HepG2 (cell line): Measurements from ENCODE around the gene VSTM4. TPM values are rescaled to one million over a fixed set of nuclear protein-coding genes. Genes with fewer than 3 reads are reported as not detected.

ENCODE experiments used
- ATAC-seq: fragments of 200-7000 bp; cut with Tn5 transposase; 3 replicates; pipeline ENCODE4 v1.9.1; 2020; ENCODE audit warnings: mild to moderate bottlenecking, moderate library complexity
- BruUV-seq: library from RNA; stranded (reverse); fragments of 400-500 nt; replicated peaks from 2 replicates; lab custom pipeline; 2021; lab: Mats Ljungman, UMichigan
- CTCF ChIA-PET: fragments of 300-600 bp; formaldehyde crosslinking; extraction: SDS; loops from one replicate; lab custom pipeline; 2021; ENCODE audit warnings: low total read pairs, inconsistent platforms, low intra/inter-chr PET ratio; lab: Yijun Ruan, JAX
- POLR2A ChIA-PET: fragments of 350-600 bp; sonication (Branson Sonifier 250); formaldehyde crosslinking; loops from one replicate; lab custom pipeline; 2020; ENCODE audit warnings: antibody characterized with exemption, inconsistent platforms; lab: Yijun Ruan, JAX
- DNase-seq: peaks from one replicate; pipeline ENCODE4 v3.0.0-alpha.2; 2015; ENCODE audit warnings: low spot score
- FAIRE-seq: peaks from 3 replicates; lab custom pipeline; 2011; peaks lifted over from hg19 to GRCh38; lab: Jason Lieb, UNC
- H2AFZ ChIP-seq: one replicate; pipeline ENCODE4 v1.6.1; 2011; ENCODE audit warnings: low read length, inconsistent platforms
- H3K27ac ChIP-seq: fragments of 300-600 bp; 3 replicates; pipeline ENCODE4 v1.8.0; 2011; ENCODE audit warnings: mixed run types, mild to moderate bottlenecking, mixed read lengths, low read length, inconsistent platforms; ENCODE audit not compliant: insufficient read depth; ENCODE audit errors: extremely low read length
- H3K27me3 ChIP-seq, 2 experiments: fragments of 200-600 bp in 1 of 2; 2 replicates in 1 of 2; 3 replicates in 1 of 2; pipeline versions ENCODE4 v1.6.0 to v1.8.0; 2011; ENCODE audit warnings: low read length in 2 of 2, mild to moderate bottlenecking in 2 of 2, moderate library complexity in 2 of 2, inconsistent platforms in 1 of 2; ENCODE audit not compliant: insufficient read depth in 2 of 2, control insufficient read depth in 1 of 2
- H3K36me3 ChIP-seq, 2 experiments: fragments of 200-600 bp in 1 of 2; replicated peaks in 1 of 2; 2 replicates in 1 of 2; 3 replicates in 1 of 2; pipeline versions ENCODE4 v1.5.1 to v1.8.0; 2011; ENCODE audit warnings: low read length in 2 of 2, inconsistent platforms in 1 of 2; ENCODE audit not compliant: insufficient read depth in 2 of 2, control insufficient read depth in 1 of 2
- H3K4me1 ChIP-seq: 2 replicates; pipeline ENCODE4 v1.5.1; 2012; ENCODE audit warnings: low read length, inconsistent platforms; ENCODE audit not compliant: insufficient read depth
- H3K4me2 ChIP-seq: 2 replicates; pipeline ENCODE4 v1.6.0; 2011; ENCODE audit warnings: low read depth, low read length, inconsistent platforms
- H3K4me3 ChIP-seq, 3 experiments: fragments of 200-600 bp in 1 of 3; sonication (generic), shearing (Covaris generic) in 1 of 3; replicated peaks in 1 of 3; 2 replicates each; pipeline ENCODE4 v1.5.1; 2011 to 2016; ENCODE audit warnings: low read length in 3 of 3, inconsistent platforms in 2 of 3, low read depth in 2 of 3, mild to moderate bottlenecking in 2 of 3, control low read depth in 1 of 3, mixed read lengths in 1 of 3; ENCODE audit not compliant: insufficient read depth in 1 of 3
- H3K79me2 ChIP-seq: one replicate; pipeline ENCODE4 v1.6.1; 2011; ENCODE audit warnings: low read length, inconsistent platforms; ENCODE audit not compliant: insufficient read depth
- H3K9ac ChIP-seq: 2 replicates; pipeline ENCODE4 v1.6.0; 2011; ENCODE audit warnings: mild to moderate bottlenecking, low read depth, low read length, inconsistent platforms; ENCODE audit not compliant: insufficient read depth
- H3K9me3 ChIP-seq: 2 replicates; pipeline ENCODE4 v1.5.1; 2012; ENCODE audit warnings: mild to moderate bottlenecking, low read length
- H4K20me1 ChIP-seq: 2 replicates; pipeline ENCODE4 v1.6.0; 2011; ENCODE audit warnings: inconsistent platforms, mild to moderate bottlenecking, low read length, moderate library complexity; ENCODE audit not compliant: insufficient read depth
- GTF3A ChIP-seq: sonication (generic); formaldehyde crosslinking; conservative IDR thresholded peaks from 2 replicates; pipeline ENCODE4 v1.4.0; 2020; ENCODE audit warnings: mild to moderate bottlenecking, missing genetic modification reagents
- KLF13 ChIP-seq: sonication (generic); formaldehyde crosslinking; IDR thresholded peaks from 2 replicates; pipeline ENCODE4 v1.4.0; 2020; ENCODE audit warnings: mild to moderate bottlenecking, missing genetic modification reagents
- NR2F1 ChIP-seq, 2 experiments: fragments of 450-650 bp in 1 of 2; formaldehyde crosslinking in 1 of 2; IDR thresholded peaks; 2 replicates each; pipeline versions ENCODE4 v1.5.0 to v1.6.1; 2016 to 2020; ENCODE audit warnings: mild to moderate bottlenecking in 1 of 2, missing compliant biosample characterization in 1 of 2, missing genetic modification reagents in 1 of 2, moderate library complexity in 1 of 2
- TFDP1 ChIP-seq: IDR thresholded peaks from 2 replicates; pipeline ENCODE4 v1.6.1; 2016; ENCODE audit warnings: missing compliant biosample characterization, missing genetic modification reagents, borderline replicate concordance
- ZEB1 ChIP-seq: IDR thresholded peaks from 2 replicates; pipeline ENCODE4 v1.6.1; 2012; ENCODE audit warnings: mild to moderate bottlenecking, low read depth, inconsistent platforms; ENCODE audit not compliant: insufficient replicate concordance
- ZNF354B ChIP-seq: sonication (generic); formaldehyde crosslinking; IDR thresholded peaks from 2 replicates; pipeline ENCODE4 v1.8.0; 2022; ENCODE audit warnings: mild to moderate bottlenecking, missing genetic modification reagents
- ZNF768 ChIP-seq: sonication (generic); formaldehyde crosslinking; IDR thresholded peaks from 2 replicates; pipeline ENCODE4 v1.4.0; 2020; ENCODE audit warnings: missing genetic modification reagents
- ZXDC ChIP-seq: sonication (generic); formaldehyde crosslinking; IDR thresholded peaks from 2 replicates; pipeline ENCODE4 v1.5.0; 2020; ENCODE audit warnings: mild to moderate bottlenecking, missing genetic modification reagents
- WGBS: methylation state at CpG from one replicate; pipeline ENCODE4 v1.1.6; 2017; ENCODE audit warnings: low lambda C conversion rate; 5-methylcytosine and 5-hydroxymethylcytosine counted together
- in situ Hi-C: cut with HindIII; loops from 2 replicates; pipeline ENCODE4 v1.10.0; 2017; ENCODE audit warnings: low pct_unique_long_range_greater_than_20kb; ENCODE audit not compliant: extremely low pct_ligation_motif_present
- intact Hi-C: fragments of 100-400 bp; cut with micrococcal nuclease; formaldehyde crosslinking; loops from one replicate; pipeline ENCODE4 v1.10.0; 2022; ENCODE audit not compliant: unreplicated experiment
- polyA plus RNA-seq, 8 experiments: library from polyadenylated mRNA; depleted of rRNA in 3 of 8; stranded (reverse) in 7 of 8; unstranded in 1 of 8; fragments of >200 nt; fragmentation: Illumina TruSeq in 4 of 8; extraction: Trizol in 4 of 8; gene quantifications; 2 replicates each; pipeline versions ENCODE4 v1.2.1 to v1.2.3, GENCODE V29; 2011 to 2016; ENCODE audit warnings: low read depth in 4 of 8, missing spikeins in 1 of 8, mixed read lengths in 1 of 8; ENCODE audit not compliant: insufficient read depth in 1 of 8
- total RNA-seq, 5 experiments: library from RNA; depleted of rRNA; stranded (reverse); fragments of >200 nt; fragmentation: Illumina TruSeq; extraction: Trizol; gene quantifications; 2 replicates each; pipeline ENCODE4 v1.2.3, GENCODE V29; 2016; ENCODE audit warnings: low read depth in 1 of 5
- TF ChIP-seq, protein P1 (sequence below): sonication (generic); formaldehyde crosslinking; IDR thresholded peaks from 2 replicates; pipeline ENCODE4 v1.5.0; 2020; ENCODE audit warnings: missing genetic modification reagents
- TF ChIP-seq, protein P2 (sequence below): sonication (generic); formaldehyde crosslinking; IDR thresholded peaks from 2 replicates; pipeline ENCODE4 v1.4.0; 2020; ENCODE audit warnings: missing genetic modification reagents, mild to moderate bottlenecking, borderline replicate concordance

Gene VSTM4
- total and polyA plus RNA-seq, 2 of the 13 experiments (the other 11 are each of a cell fraction or from before 2014, with no cell fraction given): not detected

GRCh38 chr10:49008505-49009198 lies 106.7 kb downstream of the VSTM4 start:
- BruUV-seq: no TSS peak
- no peak for TF ChIP-seq NR2F1 (CRISPR knock-in tag; IDR thresholded peaks at IDR 0.05)
- TF ChIP-seq ZXDC (CRISPR knock-in tag): no peak
- TF ChIP-seq TFDP1: no peak
- TF ChIP-seq KLF13: no peak
- TF ChIP-seq ZNF768 (CRISPR knock-in tag): no peak
- TF ChIP-seq, protein P1, sequence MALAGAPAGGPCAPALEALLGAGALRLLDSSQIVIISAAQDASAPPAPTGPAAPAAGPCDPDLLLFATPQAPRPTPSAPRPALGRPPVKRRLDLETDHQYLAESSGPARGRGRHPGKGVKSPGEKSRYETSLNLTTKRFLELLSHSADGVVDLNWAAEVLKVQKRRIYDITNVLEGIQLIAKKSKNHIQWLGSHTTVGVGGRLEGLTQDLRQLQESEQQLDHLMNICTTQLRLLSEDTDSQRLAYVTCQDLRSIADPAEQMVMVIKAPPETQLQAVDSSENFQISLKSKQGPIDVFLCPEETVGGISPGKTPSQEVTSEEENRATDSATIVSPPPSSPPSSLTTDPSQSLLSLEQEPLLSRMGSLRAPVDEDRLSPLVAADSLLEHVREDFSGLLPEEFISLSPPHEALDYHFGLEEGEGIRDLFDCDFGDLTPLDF (CRISPR knock-in tag): no peak
- TF ChIP-seq ZNF354B: no peak
- TF ChIP-seq ZEB1: no peak
- TF ChIP-seq, protein P2, sequence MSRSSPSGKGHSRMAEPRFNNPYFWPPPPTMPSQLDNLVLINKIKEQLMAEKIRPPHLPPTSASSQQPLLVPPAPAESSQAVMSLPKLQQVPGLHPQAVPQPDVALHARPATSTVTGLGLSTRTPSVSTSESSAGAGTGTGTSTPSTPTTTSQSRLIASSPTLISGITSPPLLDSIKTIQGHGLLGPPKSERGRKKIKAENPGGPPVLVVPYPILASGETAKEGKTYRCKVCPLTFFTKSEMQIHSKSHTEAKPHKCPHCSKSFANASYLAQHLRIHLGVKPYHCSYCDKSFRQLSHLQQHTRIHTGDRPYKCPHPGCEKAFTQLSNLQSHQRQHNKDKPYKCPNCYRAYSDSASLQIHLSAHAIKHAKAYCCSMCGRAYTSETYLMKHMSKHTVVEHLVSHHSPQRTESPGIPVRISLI (CRISPR knock-in tag): no peak
- TF ChIP-seq GTF3A (CRISPR knock-in tag): no peak
- TF ChIP-seq, all 625 proteins: peak for 0
- Histone ChIP-seq H4K20me1 (no peaks in the 10 kb centered on the region), H3K27me3 (no peaks in the 10 kb centered on the region), H3K4me1 (no peaks in the 10 kb centered on the region), H2AFZ (no peak overlapping the region), H3K36me3 (no peaks in the 10 kb centered on the region), H3K4me2 (no peak overlapping the region), H3K9ac (no peak overlapping the region), H3K4me3 (no peak overlapping the region), H3K79me2 (no peaks in the 10 kb centered on the region), H3K9me3 (no peaks in the 10 kb centered on the region), H3K27ac (no peak overlapping the region)
- intact Hi-C loops (no loop called here), in situ Hi-C loops (no loop called here)
- DNase-seq: no peak
- ChIA-PET CTCF (no interaction called here), POLR2A (no interaction called here)
- 37% methylated on average over 7 of the region's 13 CpGs for WGBS
- no peak for ATAC-seq
- FAIRE-seq: no peak
